Liver (tissue), 3 donors: ENCODE results near the gene SLC7A5.

Experiments used
- ATF3 ChIP-seq: IDR thresholded peaks from 2 replicates; pipeline ENCODE4 v1.6.1; 2016; ENCODE audit warnings: antibody characterized with exemption
- CTCF ChIP-seq: fragments of 150-350 bp; IDR thresholded peaks from 2 replicates; pipeline ENCODE4 v1.5.1; 2017; ENCODE audit warnings: improper control_type of control experiment, low read depth, low read length; ENCODE audit not compliant: missing input control
- FOXA2 ChIP-seq: IDR thresholded peaks from 2 replicates; pipeline ENCODE4 v1.6.1; 2016; ENCODE audit warnings: antibody characterized with exemption
- GABPA ChIP-seq, 2 donors: IDR thresholded peaks in 1 of 2; conservative IDR thresholded peaks in 1 of 2; 2 replicates each; pipeline ENCODE4 v1.6.1; 2016; ENCODE audit warnings: antibody characterized with exemption in 2 of 2, mild to moderate bottlenecking in 1 of 2, moderate library complexity in 1 of 2
- NR2F2 ChIP-seq: IDR thresholded peaks from 2 replicates; pipeline ENCODE4 v1.6.1; 2016; ENCODE audit warnings: antibody characterized with exemption
- REST ChIP-seq: IDR thresholded peaks from 2 replicates; pipeline ENCODE4 v1.6.1; 2016; ENCODE audit warnings: antibody characterized with exemption, mild to moderate bottlenecking
- RXRA ChIP-seq, 2 donors: IDR thresholded peaks; 2 replicates each; pipeline ENCODE4 v1.6.1; 2017 to 2018; ENCODE audit warnings: antibody characterized with exemption in 2 of 2, mild to moderate bottlenecking in 1 of 2
- TAF1 ChIP-seq: conservative IDR thresholded peaks from 2 replicates; pipeline ENCODE4 v1.6.1; 2016; ENCODE audit warnings: antibody characterized with exemption, mild to moderate bottlenecking
- YY1 ChIP-seq: IDR thresholded peaks from 2 replicates; pipeline ENCODE4 v1.6.1; 2016; ENCODE audit warnings: antibody characterized with exemption, mild to moderate bottlenecking
- donor health status: healthy.
- donor health status: healthy.

DNA sequence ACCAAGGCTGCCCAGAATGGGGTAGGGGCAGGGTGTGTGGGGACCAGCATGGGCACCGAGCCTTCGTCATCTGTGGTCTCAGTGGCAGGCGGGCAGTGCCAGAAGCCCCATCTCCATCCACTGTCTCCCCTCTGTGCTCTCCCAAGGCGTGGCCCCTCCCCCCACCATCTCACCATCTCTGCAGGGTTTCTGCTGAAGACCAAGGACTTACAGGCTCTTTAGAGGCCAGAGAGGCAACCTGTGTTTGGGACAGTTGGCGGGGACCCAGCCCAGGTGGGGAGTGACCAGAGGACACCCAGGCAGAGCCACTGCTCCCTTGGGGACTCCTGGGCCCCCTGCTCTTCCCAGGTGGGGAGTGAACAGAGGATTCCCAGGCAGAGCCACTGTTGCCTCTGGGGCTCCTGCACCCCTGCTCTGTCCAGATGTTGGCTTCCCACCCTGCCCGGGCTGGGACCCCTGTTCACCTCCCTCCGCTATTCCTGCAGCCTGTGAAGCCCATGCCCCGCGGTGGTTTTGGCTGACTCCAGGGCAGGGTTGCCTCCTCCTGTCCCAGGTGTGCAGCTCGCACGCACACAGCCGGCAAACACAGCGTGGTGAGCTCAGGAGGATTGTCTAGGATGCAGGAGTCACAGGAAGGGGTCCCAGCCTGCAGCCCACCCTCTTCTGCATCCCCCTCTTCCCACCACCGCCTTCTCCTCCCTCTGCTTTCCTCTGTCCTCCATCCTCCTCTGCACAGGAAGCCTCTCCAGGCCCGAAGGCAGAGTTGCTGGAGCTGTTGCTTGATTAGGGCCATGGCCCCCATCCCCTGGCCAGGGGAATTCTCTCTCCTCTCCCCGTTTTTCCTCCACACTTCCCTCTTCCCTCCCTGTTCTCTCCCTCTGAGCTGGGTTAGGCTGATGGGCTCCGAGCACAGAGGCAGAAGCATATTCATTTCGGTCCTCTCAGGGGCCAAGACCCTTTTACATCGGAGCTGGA lies 45.0 kb downstream of the SLC7A5 start:
- TF ChIP-seq GABPA (IDR thresholded peaks at IDR 0.05 in 1 of 2, conservative IDR thresholded peaks at IDR 0.05 in 1 of 2) = no peak
- no peak for TF ChIP-seq CTCF
- TF ChIP-seq FOXA2 = no peak
- no peak for TF ChIP-seq NR2F2
- TF ChIP-seq YY1 = no peak
- no peak for TF ChIP-seq REST
- no peak for TF ChIP-seq TAF1
- TF ChIP-seq RXRA (IDR thresholded peaks at IDR 0.05) = no peak
- TF ChIP-seq ATF3 = no peak
